GM12872 (cell line): Measurements from ENCODE around the gene AJAP1.

Experiments used
- CTCF ChIP-seq: IDR thresholded peaks from 3 replicates; pipeline ENCODE4 v1.5.1; 2011; ENCODE audit warnings: low read depth, mild to moderate bottlenecking, low read length, moderate library complexity; ENCODE audit not compliant: insufficient read depth

Gene AJAP1

GRCh38 chr1:4653796-4654725 is at the start of gene AJAP1:
Gene AJAP1 (plus strand): TSS chr1:4654609. CDS start chr1:4655426, 817 bp downstream.
- TF ChIP-seq CTCF = no peak

GRCh38 chr1:4605158-4605557 is 49.3 kb upstream of the AJAP1 start:
- no peak for TF ChIP-seq CTCF

GRCh38 chr1:4611563-4612341 is 42.7 kb upstream of the AJAP1 start:
- TF ChIP-seq CTCF = no peak

GRCh38 chr1:4612991-4613390 is 41.4 kb upstream of the AJAP1 start:
- no peak for TF ChIP-seq CTCF

- no peak for TF ChIP-seq CTCF
These were observed 40.6 kb upstream of the AJAP1 start for GRCh38 chr1:4613606-4614370.

GRCh38 chr1:4614371-4615137 is 39.9 kb upstream of the AJAP1 start:
- TF ChIP-seq CTCF = no peak
